ENCODE data around the gene CIAO3. TPM values are rescaled to one million over a fixed set of nuclear protein-coding genes. Genes with fewer than 3 reads are reported as not detected.
A peak's percentile ranks its signal among the peaks of the same experiment; 100 is the strongest.

The CIAO3 gene
- total RNA-seq, 4 donors from 2014 or later = 19.4 to 33.3 (median 30.2) TPM

- WGBS = no CpG with 5 or more reads among the region's 51 CpGs
- no peak for DNase-seq (ENCODE audit: extremely low spot score)
- intact Hi-C loops (cut with DNase I) = no loop called here
- Histone ChIP-seq H3K9me3 (no peaks in the 10 kb centered on the region), H3K4me3 (peak overlapping the region; percentile 67 to 98 (median 75)), H3K36me3 (peaks cover 0 to 9% (median 6%) of the 10 kb centered on the region in 4 donors), H3K4me1 (peaks cover 30 to 62% (median 49%) of the 10 kb centered on the region in 4 donors), H3K27me3 (peaks cover 0 to 29% (median 13%) of the 10 kb centered on the region in 4 donors), H3K27ac (replicated peaks in 1 of 4) (peak overlapping the region; percentile 81 to 94 (median 91))
- TF ChIP-seq POLR2A (IDR thresholded peaks at IDR 0.05; ENCODE audit: low read depth) (no peak), POLR2AphosphoS5 (IDR thresholded peaks at IDR 0.05) (no peak)
Measured at GRCh38 chr16:721765-722540, 18.8 kb downstream of the CIAO3 start.

GRCh38 chr16:720990-721764 is 19.6 kb downstream of the CIAO3 start, which contains the start of gene ANTKMT:
TSS of gene ANTKMT (plus strand) at chr16:721146. CDS start at chr16:721275, 129 bp downstream.
- Histone ChIP-seq H3K4me3 (peak within 1 kb of the TSS; percentile 67 to 98 (median 75)), H3K27me3 (peaks cover 0 to 22% (median 7%) of the 10 kb centered on the region in 4 donors), H3K4me1 (peaks cover 33 to 62% (median 49%) of the 10 kb centered on the region in 4 donors), H3K27ac (replicated peaks in 1 of 4) (peak within 1 kb of the TSS; percentile 81 to 94 (median 91)), H3K9me3 (no peaks in the 10 kb centered on the region), H3K36me3 (peaks cover 0 to 10% (median 8%) of the 10 kb centered on the region in 4 donors)
- intact Hi-C loops (cut with DNase I) = no loop called here
- DNase-seq (ENCODE audit: extremely low spot score) = no peak
- TF ChIP-seq CTCF (IDR thresholded peaks at IDR 0.05) = peak in 2 of 3 experiments; percentile 13 to 26
- TF ChIP-seq POLR2A (IDR thresholded peaks at IDR 0.05; ENCODE audit: low read depth) = peak; percentile 63
- TF ChIP-seq POLR2AphosphoS5 (IDR thresholded peaks at IDR 0.05) = peak; percentile 75 to 83
- no peak for TF ChIP-seq EP300 (IDR thresholded peaks at IDR 0.05)
- WGBS = 0% methylated on average over 19 of the region's 106 CpGs

- peaks cover 0 to 15% (median 0%) of the 10 kb centered on the region in 4 donors for H3K27me3 ChIP-seq
- intact Hi-C loops (cut with DNase I) = no loop called here
- peaks cover 0 to 10% (median 8%) of the 10 kb centered on the region in 4 donors for H3K36me3 ChIP-seq
- peak overlapping the region; percentile 67 to 98 (median 75) for H3K4me3 ChIP-seq
- 0% methylated on average over 24 of the region's 38 CpGs for WGBS
- H3K9me3 ChIP-seq = no peaks in the 10 kb centered on the region
- DNase-seq (ENCODE audit: extremely low spot score) = no peak
- TF ChIP-seq POLR2AphosphoS5 (IDR thresholded peaks at IDR 0.05) = no peak
- no peak for TF ChIP-seq EP300 (IDR thresholded peaks at IDR 0.05)
- no peak for TF ChIP-seq CTCF (IDR thresholded peaks at IDR 0.05)
- TF ChIP-seq POLR2A (IDR thresholded peaks at IDR 0.05; ENCODE audit: low read depth) = no peak
- H3K4me1 ChIP-seq = peaks cover 37 to 65% (median 53%) of the 10 kb centered on the region in 4 donors
- H3K27ac ChIP-seq (replicated peaks in 1 of 4) = peak overlapping the region; percentile 81 to 94 (median 91)
Measured at GRCh38 chr16:720447-720989, 20.3 kb downstream of the CIAO3 start.

- WGBS = 10% methylated on average over 13 of the region's 16 CpGs
- peaks cover 37 to 68% (median 56%) of the 10 kb centered on the region in 4 donors for H3K4me1 ChIP-seq
- H3K27ac ChIP-seq (replicated peaks in 1 of 4) = peak overlapping the region; percentile 81 to 94 (median 91)
- H3K9me3 ChIP-seq = no peaks in the 10 kb centered on the region
- no peak for TF ChIP-seq EP300 (IDR thresholded peaks at IDR 0.05)
- TF ChIP-seq CTCF (IDR thresholded peaks at IDR 0.05) = no peak
- H3K4me3 ChIP-seq = peak overlapping the region; percentile 67 to 98 (median 75)
- H3K27me3 ChIP-seq = peaks cover 0 to 9% (median 0%) of the 10 kb centered on the region in 4 donors
- intact Hi-C loops (cut with DNase I) = no loop called here
- peaks cover 0 to 10% (median 8%) of the 10 kb centered on the region in 4 donors for H3K36me3 ChIP-seq
- DNase-seq (ENCODE audit: extremely low spot score) = no peak
Measured at GRCh38 chr16:719815-720446, 20.9 kb downstream of the CIAO3 start.

Measured in esophagus muscularis mucosa (tissue), 4 donors.